ENCODE data around the gene RNF182. TPM values are rescaled to one million over a fixed set of nuclear protein-coding genes. Genes with fewer than 3 reads are reported as not detected.
"Not testable (repeated sequence)": the region's sequence is repeated elsewhere in the genome, so short reads cannot be mapped to it uniquely, and the experiment has no call there.

Gene RNF182
- total RNA-seq (ENCODE audit: low replicate concordance) = 2.8 and 12.3 TPM in 2 replicates
- long read RNA-seq, transcript RNF182-204 (3 exons, 3,706 nt) = major isoform, 8 of 21 reads
- long read RNA-seq, partial matches to known transcripts = 2 of 21 reads
- long read RNA-seq, other reads (novel, unspliced or antisense) = 5 of 21 reads

- H3K4me3 Mint-ChIP-seq = peak within 1 kb of the TSS; percentile 94
- no peaks in the 10 kb centered on the region for H3K36me3 Mint-ChIP-seq
- peak within 1 kb of the TSS; percentile 83 for H3K27ac Mint-ChIP-seq
- no peaks in the 10 kb centered on the region for H3K9me3 Mint-ChIP-seq
- DNase-seq (ENCODE audit: extremely low spot score, unreplicated experiment) = no peak
- peaks cover 56% of the 10 kb centered on the region for H3K27me3 Mint-ChIP-seq
- no peak for TF ChIP-seq CTCF (conservative IDR thresholded peaks at IDR 0.05)
- peaks cover 16% of the 10 kb centered on the region for H3K4me1 Mint-ChIP-seq (ENCODE audit: unreplicated experiment)
Observed at GRCh38 chr6:13924949-13925881, at the start of gene RNF182. Gene RNF182 (plus strand): TSS chr6:13924952. CDS start chr6:13977120, 52,168 bp downstream.

GRCh38 chr6:13877051-13877450 is 47.7 kb upstream of the RNF182 start:
- Mint-ChIP-seq H3K9me3 (no peaks in the 10 kb centered on the region), H3K27me3 (peaks cover 4% of the 10 kb centered on the region), H3K27ac (no peak overlapping the region), H3K4me1 (ENCODE audit: unreplicated experiment) (peaks cover 22% of the 10 kb centered on the region), H3K4me3 (no peak overlapping the region), H3K36me3 (no peaks in the 10 kb centered on the region)
- DNase-seq (ENCODE audit: extremely low spot score, unreplicated experiment) = no peak
- no peak for TF ChIP-seq CTCF (conservative IDR thresholded peaks at IDR 0.05)

- not testable (repeated sequence) for DNase-seq (ENCODE audit: extremely low spot score, unreplicated experiment); H3K27ac Mint-ChIP-seq; H3K27me3 Mint-ChIP-seq
Observed at GRCh38 chr6:13880061-13880663, 44.6 kb upstream of the RNF182 start.

GRCh38 chr6:13881621-13882165 is 43.1 kb upstream of the RNF182 start:
- H3K4me3 Mint-ChIP-seq = peak overlapping the region; percentile 31
- H3K9me3 Mint-ChIP-seq = no peaks in the 10 kb centered on the region
- DNase-seq (ENCODE audit: extremely low spot score, unreplicated experiment) = no peak
- H3K27ac Mint-ChIP-seq = peak overlapping the region; percentile 84
- no peaks in the 10 kb centered on the region for H3K36me3 Mint-ChIP-seq
- no peaks in the 10 kb centered on the region for H3K27me3 Mint-ChIP-seq
- H3K4me1 Mint-ChIP-seq (ENCODE audit: unreplicated experiment) = peaks cover 14% of the 10 kb centered on the region
- no peak for TF ChIP-seq CTCF (conservative IDR thresholded peaks at IDR 0.05)

More at GRCh38 chr6:13880061-13880663, 44.6 kb upstream of the RNF182 start:
- not testable (repeated sequence) for H3K9me3 Mint-ChIP-seq, H3K4me3 Mint-ChIP-seq, H3K36me3 Mint-ChIP-seq
- peaks cover 14% of the 10 kb centered on the region for H3K4me1 Mint-ChIP-seq (ENCODE audit: unreplicated experiment)

- TF ChIP-seq CTCF (conservative IDR thresholded peaks at IDR 0.05) = no peak
- no peak for DNase-seq (ENCODE audit: extremely low spot score, unreplicated experiment)
- no peak overlapping the region for H3K27ac Mint-ChIP-seq
- no peaks in the 10 kb centered on the region for H3K36me3 Mint-ChIP-seq
- H3K27me3 Mint-ChIP-seq = no peaks in the 10 kb centered on the region
- no peak overlapping the region for H3K4me3 Mint-ChIP-seq
- H3K9me3 Mint-ChIP-seq = no peaks in the 10 kb centered on the region
- peaks cover 14% of the 10 kb centered on the region for H3K4me1 Mint-ChIP-seq (ENCODE audit: unreplicated experiment)
Observed at GRCh38 chr6:13883966-13884365, 40.8 kb upstream of the RNF182 start.

Measured in type B pancreatic cell (in vitro differentiated cells).